ENCODE data around the gene CEP63. TPM values are rescaled to one million over a fixed set of nuclear protein-coding genes. Genes with fewer than 3 reads are reported as not detected.

Gene CEP63
- polyA plus RNA-seq, 3 donors: 11.1 to 18.8 (median 17.2) TPM

- no peaks in the 10 kb centered on the region for H4K20me1 ChIP-seq (ENCODE audit: insufficient read depth, low read length)
- no peaks in the 10 kb centered on the region for H3K9me3 Mint-ChIP-seq
- peaks cover 0 to 3% (median 0%) of the 10 kb centered on the region in 3 donors for H3K27me3 Mint-ChIP-seq (ENCODE audit: low read depth in 3 of 3)
- peaks cover 78% of the 10 kb centered on the region for H3K79me2 ChIP-seq (ENCODE audit: insufficient read depth, low read length)
- peaks cover 47% of the 10 kb centered on the region for H3K4me1 Mint-ChIP-seq
- no peaks in the 10 kb centered on the region for H3K9me3 ChIP-seq (replicated peaks in 1 of 2; ENCODE audit: control insufficient read depth in 1 of 2, insufficient read depth in 1 of 2, low read length in 2 of 2)
- H3K4me2 ChIP-seq (replicated peaks; ENCODE audit: extremely low read depth, low read length, poor library complexity, severe bottlenecking): peak overlapping the region; percentile 87
- peak overlapping the region; percentile 96 to 99 for H3K27ac ChIP-seq (ENCODE audit: low read depth in 1 of 2, low read length in 2 of 2)
- peak overlapping the region; percentile 96 for H3K9ac ChIP-seq (ENCODE audit: insufficient read depth, low read length, poor library complexity, severe bottlenecking)
- H3K27me3 ChIP-seq (ENCODE audit: control insufficient read depth in 2 of 2, insufficient read depth in 2 of 2, low read length in 2 of 2): no peaks in the 10 kb centered on the region
- peaks cover 11 to 16% of the 10 kb centered on the region in 2 donors for H3K36me3 Mint-ChIP-seq
- no peak for TF ChIP-seq CTCF (IDR thresholded peaks at IDR 0.05)
- peak overlapping the region; percentile 86 for H2AFZ ChIP-seq (ENCODE audit: insufficient read depth, low read depth, low read length, poor library complexity, severe bottlenecking)
- peaks cover 41 to 48% of the 10 kb centered on the region in 2 donors for H3K4me1 ChIP-seq (ENCODE audit: control insufficient read depth in 1 of 2, insufficient read depth in 2 of 2, low read length in 2 of 2)
- peak; percentile 23 to 59 (median 38) for DNase-seq
- peak overlapping the region; percentile 96 to 100 (median 99) for H3K27ac Mint-ChIP-seq
- H3K4me3 Mint-ChIP-seq: peak overlapping the region; percentile 96
- H3K4me3 ChIP-seq (replicated peaks in 1 of 3; ENCODE audit: low read depth in 2 of 3, low read length in 3 of 3): peak overlapping the region; percentile 85 to 95 (median 94)
- intact Hi-C loops (cut with micrococcal nuclease): loop anchor here (10.0 kb wide), 2 partner anchors 58 to 682 kb away; partner anchors contain the start of gene SRPRB (in 1 of the 2)
- H3K36me3 ChIP-seq (replicated peaks in 1 of 2; ENCODE audit: control insufficient read depth in 1 of 2, insufficient read depth in 2 of 2, low read length in 2 of 2): peaks cover 9 to 11% of the 10 kb centered on the region in 2 donors
- WGBS (ENCODE audit: insufficient coverage): 0% methylated on average over 14 of the region's 17 CpGs
Measured at GRCh38 chr3:134486577-134487041, 752 bp downstream of the CEP63 start.

GRCh38 chr3:134487406-134487805 is 1.5 kb downstream of the CEP63 start:
- no peaks in the 10 kb centered on the region for H4K20me1 ChIP-seq (ENCODE audit: insufficient read depth, low read length)
- no peaks in the 10 kb centered on the region for H3K9me3 Mint-ChIP-seq
- 4% methylated on average over 3 of the region's 5 CpGs for WGBS (ENCODE audit: insufficient coverage)
- peak overlapping the region; percentile 96 for H3K4me3 Mint-ChIP-seq
- H3K4me3 ChIP-seq (replicated peaks in 1 of 3; ENCODE audit: low read depth in 2 of 3, low read length in 3 of 3): peak overlapping the region; percentile 85 to 95 (median 94)
- peaks cover 48% of the 10 kb centered on the region for H3K4me1 Mint-ChIP-seq
- peak overlapping the region; percentile 96 to 100 (median 99) for H3K27ac Mint-ChIP-seq
- H3K27ac ChIP-seq (ENCODE audit: low read depth in 1 of 2, low read length in 2 of 2): peak overlapping the region; percentile 96 to 99
- peaks cover 83% of the 10 kb centered on the region for H3K79me2 ChIP-seq (ENCODE audit: insufficient read depth, low read length)
- no peaks in the 10 kb centered on the region for H3K9me3 ChIP-seq (replicated peaks in 1 of 2; ENCODE audit: control insufficient read depth in 1 of 2, insufficient read depth in 1 of 2, low read length in 2 of 2)
- H3K9ac ChIP-seq (ENCODE audit: insufficient read depth, low read length, poor library complexity, severe bottlenecking): peak overlapping the region; percentile 96
- no peak overlapping the region for H2AFZ ChIP-seq (ENCODE audit: insufficient read depth, low read depth, low read length, poor library complexity, severe bottlenecking)
- H3K27me3 ChIP-seq (ENCODE audit: control insufficient read depth in 2 of 2, insufficient read depth in 2 of 2, low read length in 2 of 2): no peaks in the 10 kb centered on the region
- H3K36me3 ChIP-seq (replicated peaks in 1 of 2; ENCODE audit: control insufficient read depth in 1 of 2, insufficient read depth in 2 of 2, low read length in 2 of 2): peaks cover under 1 to 3% of the 10 kb centered on the region in 2 donors
- H3K27me3 Mint-ChIP-seq (ENCODE audit: low read depth in 3 of 3): peaks cover 0 to 3% (median 0%) of the 10 kb centered on the region in 3 donors
- intact Hi-C loops (cut with micrococcal nuclease): loop anchor here (10.0 kb wide), 2 partner anchors 57 to 683 kb away; partner anchors contain the start of gene SRPRB (in 1 of the 2)
- H3K4me1 ChIP-seq (ENCODE audit: control insufficient read depth in 1 of 2, insufficient read depth in 2 of 2, low read length in 2 of 2): peaks cover 41 to 45% of the 10 kb centered on the region in 2 donors
- peak overlapping the region; percentile 87 for H3K4me2 ChIP-seq (replicated peaks; ENCODE audit: extremely low read depth, low read length, poor library complexity, severe bottlenecking)
- no peak for TF ChIP-seq CTCF (IDR thresholded peaks at IDR 0.05)
- peak; percentile 81 for DNase-seq
- peaks cover 4 to 8% of the 10 kb centered on the region in 2 donors for H3K36me3 Mint-ChIP-seq
